ENCODE data around the gene MTX1.
"Not testable (repeated sequence)": the region's sequence is repeated elsewhere in the genome, so short reads cannot be mapped to it uniquely, and the experiment has no call there.

Gene MTX1

GRCh38 chr1:155184835-155185782, 23.4 kb upstream of the MTX1 start:
- in situ Hi-C loops (cut with MboI; ENCODE audit: low pct_unique_long_range_greater_than_20kb, low sequenced_read_pairs), result no loop called here
- peak; percentile 69 for DNase-seq

GRCh38 chr1:155185783-155186066, 22.8 kb upstream of the MTX1 start:
- in situ Hi-C loops (cut with MboI; ENCODE audit: low pct_unique_long_range_greater_than_20kb, low sequenced_read_pairs), result no loop called here
- no peak for DNase-seq

- in situ Hi-C loops (cut with MboI; ENCODE audit: low pct_unique_long_range_greater_than_20kb, low sequenced_read_pairs), result no loop called here
- no peak for DNase-seq
Observed at GRCh38 chr1:155186067-155186793, 22.3 kb upstream of the MTX1 start.

GRCh38 chr1:155186794-155187455, 21.6 kb upstream of the MTX1 start:
- no peak for DNase-seq
- in situ Hi-C loops (cut with MboI; ENCODE audit: low pct_unique_long_range_greater_than_20kb, low sequenced_read_pairs), result no loop called here

GRCh38 chr1:155187456-155187891, 21.0 kb upstream of the MTX1 start:
- in situ Hi-C loops (cut with MboI; ENCODE audit: low pct_unique_long_range_greater_than_20kb, low sequenced_read_pairs), result no loop called here
- DNase-seq, result no peak

- in situ Hi-C loops (cut with MboI; ENCODE audit: low pct_unique_long_range_greater_than_20kb, low sequenced_read_pairs), result no loop called here
- no peak for DNase-seq
Observed at GRCh38 chr1:155188268-155188667, 20.2 kb upstream of the MTX1 start.

- DNase-seq; in situ Hi-C loops (cut with MboI; ENCODE audit: low pct_unique_long_range_greater_than_20kb, low sequenced_read_pairs): not testable (repeated sequence)
Observed at GRCh38 chr1:155189926-155190325, 18.6 kb upstream of the MTX1 start.

- in situ Hi-C loops (cut with MboI; ENCODE audit: low pct_unique_long_range_greater_than_20kb, low sequenced_read_pairs), result no loop called here
- DNase-seq, result no peak
Observed at GRCh38 chr1:155191904-155192303, 16.6 kb upstream of the MTX1 start.

GRCh38 chr1:155192346-155193274, 15.9 kb upstream of the MTX1 start:
- no peak for DNase-seq

GRCh38 chr1:155193275-155193990, 15.1 kb upstream of the MTX1 start:
- in situ Hi-C loops (cut with MboI; ENCODE audit: low pct_unique_long_range_greater_than_20kb, low sequenced_read_pairs), result no loop called here
- DNase-seq, result peak; percentile 94

More at GRCh38 chr1:155192346-155193274, 15.9 kb upstream of the MTX1 start:
- in situ Hi-C loops (cut with MboI; ENCODE audit: low pct_unique_long_range_greater_than_20kb, low sequenced_read_pairs), result no loop called here

- DNase-seq; in situ Hi-C loops (cut with MboI; ENCODE audit: low pct_unique_long_range_greater_than_20kb, low sequenced_read_pairs): not testable (repeated sequence)
Observed at GRCh38 chr1:155193991-155194240, 14.6 kb upstream of the MTX1 start.

- in situ Hi-C loops (cut with MboI; ENCODE audit: low pct_unique_long_range_greater_than_20kb, low sequenced_read_pairs), result no loop called here
Observed at GRCh38 chr1:155195201-155196102, 13.0 kb upstream of the MTX1 start.

GRCh38 chr1:155196103-155196892, 12.2 kb upstream of the MTX1 start:
- in situ Hi-C loops (cut with MboI; ENCODE audit: low pct_unique_long_range_greater_than_20kb, low sequenced_read_pairs), result no loop called here

More at GRCh38 chr1:155195201-155196102, 13.0 kb upstream of the MTX1 start:
- DNase-seq, result no peak

GRCh38 chr1:155196893-155197638, 11.4 kb upstream of the MTX1 start:
- DNase-seq, result no peak
- in situ Hi-C loops (cut with MboI; ENCODE audit: low pct_unique_long_range_greater_than_20kb, low sequenced_read_pairs), result no loop called here

More at GRCh38 chr1:155196103-155196892, 12.2 kb upstream of the MTX1 start:
- no peak for DNase-seq

GRCh38 chr1:155197901-155198546, 10.5 kb upstream of the MTX1 start:
- in situ Hi-C loops (cut with MboI; ENCODE audit: low pct_unique_long_range_greater_than_20kb, low sequenced_read_pairs), result no loop called here

GRCh38 chr1:155198547-155198906, 10.0 kb upstream of the MTX1 start:
- in situ Hi-C loops (cut with MboI; ENCODE audit: low pct_unique_long_range_greater_than_20kb, low sequenced_read_pairs), result no loop called here
- DNase-seq, result no peak

More at GRCh38 chr1:155197901-155198546, 10.5 kb upstream of the MTX1 start:
- DNase-seq, result no peak
